HepG2 (cell line): ENCODE measurements around the gene GPC2. TPM values are rescaled to one million over a fixed set of nuclear protein-coding genes. Genes with fewer than 3 reads are reported as not detected.

Source experiments
- ATAD3A ChIP-seq: sonication (generic); formaldehyde crosslinking; IDR thresholded peaks from 2 replicates; pipeline ENCODE4 v1.4.0; 2020; ENCODE audit warnings: missing genetic modification reagents
- CEBPG ChIP-seq: IDR thresholded peaks from 2 replicates; pipeline ENCODE4 v1.6.1; 2016
- EHMT2 ChIP-seq: fragments of 200-600 bp; sonication (generic); IDR thresholded peaks from 2 replicates; pipeline ENCODE4 v1.7.0; 2017; ENCODE audit warnings: antibody characterized with exemption, low read depth, low read length, borderline replicate concordance
- FLYWCH1 ChIP-seq: sonication (generic); formaldehyde crosslinking; IDR thresholded peaks from 2 replicates; pipeline ENCODE4 v1.8.1; 2023; ENCODE audit warnings: mild to moderate bottlenecking, missing genetic modification reagents
- GMEB1 ChIP-seq: sonication (generic); formaldehyde crosslinking; IDR thresholded peaks from 2 replicates; pipeline ENCODE4 v1.5.1; 2020; ENCODE audit warnings: missing genetic modification reagents, mild to moderate bottlenecking, borderline replicate concordance
- GRHL1 ChIP-seq: sonication (generic); formaldehyde crosslinking; conservative IDR thresholded peaks from 2 replicates; pipeline ENCODE4 v1.8.0; 2022; ENCODE audit warnings: missing genetic modification reagents
- LCORL ChIP-seq, 2 experiments: fragments of 450-650 bp in 1 of 2; sonication (generic) in 1 of 2; formaldehyde crosslinking in 1 of 2; IDR thresholded peaks; 2 replicates each; pipeline versions ENCODE4 v1.5.0 to v1.6.1; 2017 to 2020; ENCODE audit warnings: antibody characterized with exemption in 1 of 2, missing genetic modification reagents in 1 of 2
- NONO ChIP-seq, 2 experiments: fragments of 450-650 bp in 1 of 2; sonication (generic) in 1 of 2; formaldehyde crosslinking in 1 of 2; IDR thresholded peaks in 1 of 2; conservative IDR thresholded peaks in 1 of 2; 2 replicates each; pipeline versions ENCODE4 v1.6.1 to v1.8.0; 2017 to 2022; ENCODE audit warnings: mild to moderate bottlenecking in 1 of 2, missing genetic modification reagents in 1 of 2, moderate library complexity in 1 of 2
- NR2F6 ChIP-seq, 2 experiments: IDR thresholded peaks; 2 replicates each; pipeline ENCODE4 v1.6.1; 2016; ENCODE audit warnings: antibody characterized with exemption in 1 of 2, mild to moderate bottlenecking in 1 of 2
- SP5 ChIP-seq: IDR thresholded peaks from 2 replicates; pipeline ENCODE4 v1.6.1; 2016; ENCODE audit warnings: low read depth, borderline replicate concordance
- TEAD2 ChIP-seq: sonication (generic); formaldehyde crosslinking; IDR thresholded peaks from 2 replicates; pipeline ENCODE4 v1.9.0; 2021; ENCODE audit warnings: missing genetic modification reagents
- TGIF2 ChIP-seq: IDR thresholded peaks from 2 replicates; pipeline ENCODE4 v1.6.1; 2016; ENCODE audit warnings: control low read depth, missing compliant biosample characterization
- THRA ChIP-seq: sonication (generic); formaldehyde crosslinking; IDR thresholded peaks from 2 replicates; pipeline ENCODE4 v1.4.0; 2020; ENCODE audit warnings: missing genetic modification reagents, borderline replicate concordance
- USF2 ChIP-seq, 2 experiments: sonication (generic) in 1 of 2; formaldehyde crosslinking in 1 of 2; IDR thresholded peaks; 2 replicates each; pipeline versions ENCODE4 v1.5.1 to v1.6.1; 2011 to 2020; ENCODE audit warnings: borderline replicate concordance in 1 of 2, low read depth in 1 of 2, low read length in 1 of 2, mild to moderate bottlenecking in 1 of 2, missing genetic modification reagents in 1 of 2, moderate library complexity in 1 of 2
- XRCC5 ChIP-seq: fragments of 200-400 bp; formaldehyde crosslinking; optimal IDR thresholded peaks from 2 replicates; pipeline ENCODE3; 2017; ENCODE audit warnings: mild to moderate bottlenecking, low read length
- ZBTB42 ChIP-seq: sonication (generic); formaldehyde crosslinking; IDR thresholded peaks from 2 replicates; pipeline ENCODE4 v1.5.0; 2020; ENCODE audit warnings: mild to moderate bottlenecking, missing genetic modification reagents
- ZMAT5 ChIP-seq: sonication (generic); formaldehyde crosslinking; IDR thresholded peaks from 2 replicates; pipeline ENCODE4 v1.5.0; 2020; ENCODE audit warnings: mild to moderate bottlenecking, low read depth, missing genetic modification reagents, borderline replicate concordance
- ZNF563 ChIP-seq: sonication (generic); formaldehyde crosslinking; IDR thresholded peaks from 2 replicates; pipeline ENCODE4 v1.8.0; 2022; ENCODE audit warnings: mild to moderate bottlenecking, moderate library complexity, missing genetic modification reagents
- ZNF737 ChIP-seq: sonication (generic); formaldehyde crosslinking; IDR thresholded peaks from 2 replicates; pipeline ENCODE4 v1.5.0; 2020; ENCODE audit warnings: missing genetic modification reagents, mild to moderate bottlenecking, borderline replicate concordance
- polyA plus RNA-seq, 8 experiments: library from polyadenylated mRNA; depleted of rRNA in 3 of 8; stranded (reverse) in 7 of 8; unstranded in 1 of 8; fragments of >200 nt; fragmentation: Illumina TruSeq in 4 of 8; extraction: Trizol in 4 of 8; gene quantifications; 2 replicates each; pipeline versions ENCODE4 v1.2.1 to v1.2.3, GENCODE V29; 2011 to 2016; ENCODE audit warnings: low read depth in 4 of 8, missing spikeins in 1 of 8, mixed read lengths in 1 of 8; ENCODE audit not compliant: insufficient read depth in 1 of 8
- total RNA-seq, 5 experiments: library from RNA; depleted of rRNA; stranded (reverse); fragments of >200 nt; fragmentation: Illumina TruSeq; extraction: Trizol; gene quantifications; 2 replicates each; pipeline ENCODE4 v1.2.3, GENCODE V29; 2016; ENCODE audit warnings: low read depth in 1 of 5

The GPC2 gene
- total and polyA plus RNA-seq, 2 of the 13 experiments (the other 11 are each of a cell fraction or from before 2014, with no cell fraction given) = 0.64 to 0.78 TPM

- TF ChIP-seq NONO (IDR thresholded peaks at IDR 0.05) (no peak), NONO (CRISPR knock-in tag; conservative IDR thresholded peaks at IDR 0.05) (no peak), ATAD3A (CRISPR knock-in tag) (no peak), FLYWCH1 (CRISPR knock-in tag) (no peak), ZMAT5 (CRISPR knock-in tag) (no peak), GRHL1 (no peak), LCORL (IDR thresholded peaks at IDR 0.05) (no peak), LCORL (CRISPR knock-in tag; IDR thresholded peaks at IDR 0.05) (0 out of 2 replicates have a peak, but pooled peaks have one; percentile 44), ZNF563 (CRISPR knock-in tag) (no peak), ZBTB42 (CRISPR knock-in tag) (no peak), ZNF737 (no peak), NR2F6 (IDR thresholded peaks at IDR 0.05) (peak; percentile 43; the same call in 1 of the 2 replicates), NR2F6 (CRISPR knock-in tag; IDR thresholded peaks at IDR 0.05) (peak; percentile 47), USF2 (IDR thresholded peaks at IDR 0.05; ENCODE audit: low read depth, low read length) (no peak), USF2 (CRISPR knock-in tag; IDR thresholded peaks at IDR 0.05; ENCODE audit: borderline replicate concordance) (peak; percentile 59; the same call in 1 of the 2 replicates), CEBPG (CRISPR knock-in tag) (peak; percentile 90), THRA (CRISPR knock-in tag) (no peak; the same call in 1 of the 2 replicates), TGIF2 (CRISPR knock-in tag) (no peak), TEAD2 (CRISPR knock-in tag) (no peak), XRCC5 (peak; percentile 59), SP5 (no peak), EHMT2 (no peak), GMEB1 (CRISPR knock-in tag) (no peak)
Measured at GRCh38 chr7:100130608-100131453, 46.4 kb downstream of the GPC2 start (continued).
